Measurements from ENCODE around the gene TMEM43.

Gene TMEM43

GRCh38 chr3:14154895-14155440, 30.1 kb downstream of the TMEM43 start:
- TF ChIP-seq EZH2 (IDR thresholded peaks at IDR 0.05; ENCODE audit: borderline replicate concordance, low read depth, low read length, severe bottlenecking) = no peak
- TF ChIP-seq CTCF (IDR thresholded peaks at IDR 0.05; ENCODE audit: borderline replicate concordance, extremely low read depth, low read length, poor library complexity, severe bottlenecking) = no peak
- Histone ChIP-seq H3K9ac (ENCODE audit: low read depth, low read length) (no peak overlapping the region), H3K9me3 (ENCODE audit: insufficient read depth, low read length, severe bottlenecking) (no peaks in the 10 kb centered on the region), H3K36me3 (ENCODE audit: insufficient read depth, low read length) (peaks cover 72% of the 10 kb centered on the region), H3K4me3 (ENCODE audit: low read depth in 1 of 2, low read length in 2 of 2) (no peak overlapping the region), H3K27ac (ENCODE audit: low read length) (no peak overlapping the region), H3K4me1 (ENCODE audit: insufficient read depth, low read length) (no peaks in the 10 kb centered on the region), H2AFZ (ENCODE audit: low read depth, low read length) (no peak overlapping the region), H3K27me3 (ENCODE audit: insufficient read depth, low read length, poor library complexity) (no peaks in the 10 kb centered on the region), H3K4me2 (ENCODE audit: insufficient read depth, low read length) (no peak overlapping the region), H4K20me1 (ENCODE audit: insufficient read depth, low read length) (peaks cover 1% of the 10 kb centered on the region; the same call in 1 of the 2 replicates), H3K79me2 (ENCODE audit: insufficient read depth, low read length) (no peaks in the 10 kb centered on the region)
- DNase-seq (no peak), ATAC-seq (ENCODE audit: insufficient read depth, low read depth) (no peak)

DNA sequence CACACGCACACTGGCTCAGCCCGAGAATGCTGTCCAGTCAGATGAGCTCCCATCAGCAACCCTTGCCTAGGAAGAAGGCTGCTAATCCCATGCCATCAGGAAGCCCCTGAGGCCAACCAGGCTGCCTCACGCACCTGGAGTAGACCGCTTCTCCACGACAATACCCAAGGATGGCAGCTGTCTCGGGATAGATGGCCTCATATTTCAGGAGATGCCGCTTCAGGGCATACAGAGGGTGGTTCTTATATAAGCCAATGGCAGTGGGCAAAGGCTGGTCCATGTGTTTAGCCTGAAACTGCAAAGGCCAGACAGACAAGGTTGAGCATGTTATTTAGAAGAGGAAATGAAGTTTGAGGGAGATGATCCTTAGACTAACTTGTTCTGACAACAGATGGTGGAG, 31.3 kb downstream of the TMEM43 start:
- Histone ChIP-seq H3K36me3 (ENCODE audit: insufficient read depth, low read length) (peaks cover 82% of the 10 kb centered on the region), H3K9me3 (ENCODE audit: insufficient read depth, low read length, severe bottlenecking) (peaks cover 3% of the 10 kb centered on the region), H3K4me1 (ENCODE audit: insufficient read depth, low read length) (no peaks in the 10 kb centered on the region), H3K4me3 (ENCODE audit: low read depth in 1 of 2, low read length in 2 of 2) (no peak overlapping the region), H3K27me3 (ENCODE audit: insufficient read depth, low read length, poor library complexity) (no peaks in the 10 kb centered on the region), H3K79me2 (ENCODE audit: insufficient read depth, low read length) (no peaks in the 10 kb centered on the region), H3K9ac (ENCODE audit: low read depth, low read length) (no peak overlapping the region), H2AFZ (ENCODE audit: low read depth, low read length) (no peak overlapping the region), H3K4me2 (ENCODE audit: insufficient read depth, low read length) (no peak overlapping the region), H3K27ac (ENCODE audit: low read length) (no peak overlapping the region), H4K20me1 (ENCODE audit: insufficient read depth, low read length) (no peaks in the 10 kb centered on the region; the same call in 1 of the 2 replicates)
- no peak for ATAC-seq (ENCODE audit: insufficient read depth, low read depth)
- no peak for DNase-seq
- no peak for TF ChIP-seq CTCF (IDR thresholded peaks at IDR 0.05; ENCODE audit: borderline replicate concordance, extremely low read depth, low read length, poor library complexity, severe bottlenecking)
- no peak for TF ChIP-seq EZH2 (IDR thresholded peaks at IDR 0.05; ENCODE audit: borderline replicate concordance, low read depth, low read length, severe bottlenecking)

- H3K36me3 ChIP-seq (ENCODE audit: insufficient read depth, low read length) = peaks cover 84% of the 10 kb centered on the region
- TF ChIP-seq CTCF (IDR thresholded peaks at IDR 0.05; ENCODE audit: borderline replicate concordance, extremely low read depth, low read length, poor library complexity, severe bottlenecking) (no peak), EZH2 (IDR thresholded peaks at IDR 0.05; ENCODE audit: borderline replicate concordance, low read depth, low read length, severe bottlenecking) (no peak)
- no peak for ATAC-seq (ENCODE audit: insufficient read depth, low read depth)
- peaks cover 7% of the 10 kb centered on the region for H3K9me3 ChIP-seq (ENCODE audit: insufficient read depth, low read length, severe bottlenecking)
- no peak for DNase-seq
- no peaks in the 10 kb centered on the region for H3K4me1 ChIP-seq (ENCODE audit: insufficient read depth, low read length)
- H3K27ac ChIP-seq (ENCODE audit: low read length) = no peak overlapping the region
- H3K9ac ChIP-seq (ENCODE audit: low read depth, low read length) = no peak overlapping the region
- H3K79me2 ChIP-seq (ENCODE audit: insufficient read depth, low read length) = no peaks in the 10 kb centered on the region
- H4K20me1 ChIP-seq (ENCODE audit: insufficient read depth, low read length) = no peaks in the 10 kb centered on the region
- H3K4me2 ChIP-seq (ENCODE audit: insufficient read depth, low read length) = no peak overlapping the region
- H2AFZ ChIP-seq (ENCODE audit: low read depth, low read length) = no peak overlapping the region
- H3K27me3 ChIP-seq (ENCODE audit: insufficient read depth, low read length, poor library complexity) = no peaks in the 10 kb centered on the region
- H3K4me3 ChIP-seq (ENCODE audit: low read depth in 1 of 2, low read length in 2 of 2) = no peak overlapping the region
Observed at GRCh38 chr3:14156843-14157561, 32.1 kb downstream of the TMEM43 start.
